Activated naive CD4-positive, alpha-beta T cell treated with anti-CD3 and anti-CD28 coated beads, Interleukin-2, amount 50 U/mL, for 16 hours (primary cell): ENCODE results near the gene SAMSN1.

Source experiments
- DNase-seq: peaks from one replicate; pipeline ENCODE4 v3.0.0-alpha.2; 2020

The SAMSN1 gene

GRCh38 chr21:14483296-14483695, 62.8 kb downstream of the SAMSN1 start:
- DNase-seq: no peak

GRCh38 chr21:14482165-14482564, 64.0 kb downstream of the SAMSN1 start:
- DNase-seq: peak; percentile 20

GRCh38 chr21:14480411-14481031, 65.6 kb downstream of the SAMSN1 start:
- no peak for DNase-seq

- DNase-seq: no peak
Measured at GRCh38 chr21:14479241-14479786, 66.8 kb downstream of the SAMSN1 start.

GRCh38 chr21:14477841-14478240, 68.3 kb downstream of the SAMSN1 start:
- DNase-seq: no peak

- DNase-seq: no peak
Measured at GRCh38 chr21:14477133-14477532, 69.0 kb downstream of the SAMSN1 start.

GRCh38 chr21:14474995-14475394, 71.1 kb downstream of the SAMSN1 start:
- DNase-seq: no peak

- no peak for DNase-seq
Measured at GRCh38 chr21:14469641-14470040, 76.5 kb downstream of the SAMSN1 start.

- no peak for DNase-seq
Measured at GRCh38 chr21:14466715-14467114, 79.4 kb downstream of the SAMSN1 start.

GRCh38 chr21:14457762-14458161, 88.4 kb downstream of the SAMSN1 start:
- no peak for DNase-seq

- DNase-seq: no peak
Measured at GRCh38 chr21:14456911-14457310, 89.2 kb downstream of the SAMSN1 start.

GRCh38 chr21:14454016-14455009, 91.8 kb downstream of the SAMSN1 start:
- DNase-seq: no peak

- DNase-seq: no peak
Measured at GRCh38 chr21:14453339-14454015, 92.6 kb downstream of the SAMSN1 start.

- no peak for DNase-seq
Measured at GRCh38 chr21:14452727-14453241, 93.3 kb downstream of the SAMSN1 start.

- DNase-seq: peak; percentile 9
Measured at GRCh38 chr21:14452031-14452726, 93.9 kb downstream of the SAMSN1 start.

GRCh38 chr21:14451546-14451945, 94.6 kb downstream of the SAMSN1 start:
- DNase-seq: no peak

GRCh38 chr21:14448784-14449183, 97.3 kb downstream of the SAMSN1 start:
- no peak for DNase-seq

GRCh38 chr21:14438211-14438610, 107.9 kb downstream of the SAMSN1 start:
- no peak for DNase-seq

GRCh38 chr21:14435423-14435822, 110.7 kb downstream of the SAMSN1 start:
- no peak for DNase-seq
